ENCODE results near the gene CAMK1D. TPM values are rescaled to one million over a fixed set of nuclear protein-coding genes. Genes with fewer than 3 reads are reported as not detected.
"Not testable (repeated sequence)": the region's sequence is repeated elsewhere in the genome, so short reads cannot be mapped to it uniquely, and the experiment has no call there.

The CAMK1D gene
- total RNA-seq, 2 experiments from 2014 or later: 2.4 to 2.8 TPM

GRCh38 chr10:12349629-12350166 is 351 bp downstream of the CAMK1D start:
- peaks cover 55% of the 10 kb centered on the region for H3K27me3 Mint-ChIP-seq
- peaks cover 30% of the 10 kb centered on the region for H3K4me1 Mint-ChIP-seq
- H3K36me3 Mint-ChIP-seq: peaks cover 1% of the 10 kb centered on the region
- DNase-seq (no peak), ATAC-seq (no peak)
- CTCF ChIA-PET: interaction anchor here (0.7 to 2.0 kb wide), 4 partner anchors 9 to 144 kb away, joined by 3 to 7 read pairs (median 3); no protein-coding TSS in a partner anchor
- peak overlapping the region; percentile 75 for H3K4me3 Mint-ChIP-seq
- H3K9me3 Mint-ChIP-seq (ENCODE audit: low read depth): no peaks in the 10 kb centered on the region
- H3K27ac Mint-ChIP-seq: peak overlapping the region; percentile 83

GRCh38 chr10:12350167-12350872 is 973 bp downstream of the CAMK1D start:
- CTCF ChIA-PET: interaction anchor here (0.7 to 0.9 kb wide), 2 partner anchors 8 to 144 kb away, joined by 3 read pairs; no protein-coding TSS in a partner anchor
- Mint-ChIP-seq H3K27me3 (peaks cover 57% of the 10 kb centered on the region), H3K36me3 (peaks cover 1% of the 10 kb centered on the region), H3K9me3 (ENCODE audit: low read depth) (no peaks in the 10 kb centered on the region), H3K4me1 (peaks cover 28% of the 10 kb centered on the region), H3K27ac (peak overlapping the region; percentile 76), H3K4me3 (peak overlapping the region; percentile 75)
- DNase-seq: peak; percentile 69
- peak; percentile 43 for ATAC-seq

GRCh38 chr10:12350925-12351324 is 1.6 kb downstream of the CAMK1D start:
- DNase-seq (no peak), ATAC-seq (no peak)
- Mint-ChIP-seq H3K9me3 (ENCODE audit: low read depth) (no peaks in the 10 kb centered on the region), H3K36me3 (peaks cover 1% of the 10 kb centered on the region), H3K4me1 (peaks cover 28% of the 10 kb centered on the region), H3K27ac (peak overlapping the region; percentile 76), H3K4me3 (peak overlapping the region; percentile 75), H3K27me3 (peaks cover 60% of the 10 kb centered on the region)
- CTCF ChIA-PET: interaction anchor here (1.0 kb wide), 1 partner anchor 40 kb away, joined by 3 read pairs; no protein-coding TSS in a partner anchor

GRCh38 chr10:12351447-12351846 is 2.1 kb downstream of the CAMK1D start:
- H3K4me1 Mint-ChIP-seq: peaks cover 28% of the 10 kb centered on the region
- no peaks in the 10 kb centered on the region for H3K9me3 Mint-ChIP-seq (ENCODE audit: low read depth)
- peaks cover 60% of the 10 kb centered on the region for H3K27me3 Mint-ChIP-seq
- ATAC-seq: no peak
- CTCF ChIA-PET: interaction anchor here (1.0 kb wide), 1 partner anchor 40 kb away, joined by 3 read pairs; no protein-coding TSS in a partner anchor
- H3K36me3 Mint-ChIP-seq: peaks cover 1% of the 10 kb centered on the region
- H3K27ac Mint-ChIP-seq: no peak overlapping the region
- H3K4me3 Mint-ChIP-seq: no peak overlapping the region
- peak; percentile 44 for DNase-seq

- Mint-ChIP-seq H3K27ac (no peak overlapping the region), H3K36me3 (peaks cover 1% of the 10 kb centered on the region), H3K9me3 (ENCODE audit: low read depth) (no peaks in the 10 kb centered on the region), H3K4me3 (no peak overlapping the region), H3K27me3 (peaks cover 56% of the 10 kb centered on the region), H3K4me1 (peaks cover 28% of the 10 kb centered on the region)
- no peak for DNase-seq
- CTCF ChIA-PET: interaction anchor here (1.0 kb wide), 1 partner anchor 40 kb away, joined by 3 read pairs; no protein-coding TSS in a partner anchor
- ATAC-seq: no peak
Measured at GRCh38 chr10:12351889-12352288, 2.5 kb downstream of the CAMK1D start.

GRCh38 chr10:12353399-12354242 is 4.3 kb downstream of the CAMK1D start:
- H3K4me3 Mint-ChIP-seq: no peak overlapping the region
- H3K4me1 Mint-ChIP-seq: peaks cover 19% of the 10 kb centered on the region
- CTCF ChIA-PET: interaction anchor here (1.4 kb wide), 1 partner anchor 303 kb away, joined by 3 read pairs; no protein-coding TSS in a partner anchor
- peaks cover 45% of the 10 kb centered on the region for H3K27me3 Mint-ChIP-seq
- no peaks in the 10 kb centered on the region for H3K9me3 Mint-ChIP-seq (ENCODE audit: low read depth)
- H3K27ac Mint-ChIP-seq: no peak overlapping the region
- peaks cover 1% of the 10 kb centered on the region for H3K36me3 Mint-ChIP-seq
- DNase-seq (no peak), ATAC-seq (no peak)

- H3K36me3 Mint-ChIP-seq; DNase-seq; H3K27ac Mint-ChIP-seq; CTCF ChIA-PET; H3K4me3 Mint-ChIP-seq; H3K9me3 Mint-ChIP-seq (ENCODE audit: low read depth); ATAC-seq: not testable (repeated sequence)
- H3K4me1 Mint-ChIP-seq: peaks cover 29% of the 10 kb centered on the region
- peaks cover 45% of the 10 kb centered on the region for H3K27me3 Mint-ChIP-seq
Measured at GRCh38 chr10:12354696-12355095, 5.3 kb downstream of the CAMK1D start.

- DNase-seq (no peak), ATAC-seq (no peak)
- peaks cover 41% of the 10 kb centered on the region for H3K27me3 Mint-ChIP-seq
- CTCF ChIA-PET: no interaction called here
- H3K4me1 Mint-ChIP-seq: peaks cover 25% of the 10 kb centered on the region
- no peaks in the 10 kb centered on the region for H3K9me3 Mint-ChIP-seq (ENCODE audit: low read depth)
- H3K27ac Mint-ChIP-seq: no peak overlapping the region
- no peak overlapping the region for H3K4me3 Mint-ChIP-seq
- no peaks in the 10 kb centered on the region for H3K36me3 Mint-ChIP-seq
Measured at GRCh38 chr10:12355384-12355783, 6.0 kb downstream of the CAMK1D start.

GRCh38 chr10:12357525-12358151 is 8.3 kb downstream of the CAMK1D start:
- peaks cover 16% of the 10 kb centered on the region for H3K4me1 Mint-ChIP-seq
- no peaks in the 10 kb centered on the region for H3K9me3 Mint-ChIP-seq (ENCODE audit: low read depth)
- CTCF ChIA-PET: interaction anchor here (0.7 to 0.8 kb wide), 2 partner anchors 8 to 9 kb away, joined by 3 read pairs; partner anchors contain the start of gene CAMK1D
- no peak overlapping the region for H3K27ac Mint-ChIP-seq
- no peaks in the 10 kb centered on the region for H3K36me3 Mint-ChIP-seq
- DNase-seq: no peak
- peaks cover 26% of the 10 kb centered on the region for H3K27me3 Mint-ChIP-seq
- no peak for ATAC-seq
- no peak overlapping the region for H3K4me3 Mint-ChIP-seq

- no peak for ATAC-seq
- Mint-ChIP-seq H3K9me3 (ENCODE audit: low read depth) (no peaks in the 10 kb centered on the region), H3K4me3 (no peak overlapping the region), H3K27me3 (peaks cover 14% of the 10 kb centered on the region), H3K4me1 (peaks cover 12% of the 10 kb centered on the region), H3K36me3 (no peaks in the 10 kb centered on the region), H3K27ac (no peak overlapping the region)
- DNase-seq: no peak
- CTCF ChIA-PET: no interaction called here
Measured at GRCh38 chr10:12358863-12359564, 9.7 kb downstream of the CAMK1D start.

- peaks cover 6% of the 10 kb centered on the region for H3K27me3 Mint-ChIP-seq
- no peak for DNase-seq
- peaks cover 12% of the 10 kb centered on the region for H3K4me1 Mint-ChIP-seq
- no peak for ATAC-seq
- H3K36me3 Mint-ChIP-seq: no peaks in the 10 kb centered on the region
- no peak overlapping the region for H3K4me3 Mint-ChIP-seq
- H3K9me3 Mint-ChIP-seq (ENCODE audit: low read depth): no peaks in the 10 kb centered on the region
- CTCF ChIA-PET: no interaction called here
- no peak overlapping the region for H3K27ac Mint-ChIP-seq
Measured at GRCh38 chr10:12360461-12360860, 11.1 kb downstream of the CAMK1D start.

- CTCF ChIA-PET: interaction anchor here (0.6 kb wide), 1 partner anchor 20 kb away, joined by 3 read pairs; no protein-coding TSS in a partner anchor
- H3K4me1 Mint-ChIP-seq: peaks cover 16% of the 10 kb centered on the region
- not testable (repeated sequence) for H3K36me3 Mint-ChIP-seq; H3K4me3 Mint-ChIP-seq; ATAC-seq; H3K27ac Mint-ChIP-seq; DNase-seq; H3K9me3 Mint-ChIP-seq (ENCODE audit: low read depth); H3K27me3 Mint-ChIP-seq
Measured at GRCh38 chr10:12361115-12361514, 11.8 kb downstream of the CAMK1D start.
